GM23338 (cell line): ENCODE measurements around the gene SNRPB2.

Source experiments
- CREB1 ChIP-seq: fragments of 250-450 bp; sonication (Bioruptor Pico); IDR thresholded peaks from 2 replicates; pipeline ENCODE4 v1.5.0; 2020; ENCODE audit warnings: low read depth, mild to moderate bottlenecking, moderate library complexity
- CTCF ChIP-seq, 2 experiments: fragments of 200-600 bp in 1 of 2; sonication (generic) in 1 of 2; conservative IDR thresholded peaks; 2 replicates each; pipeline versions ENCODE4 v1.5.1 to v1.6.1; 2016 to 2017; ENCODE audit warnings: antibody characterized with exemption in 2 of 2, low read depth in 2 of 2, mild to moderate bottlenecking in 2 of 2, moderate library complexity in 1 of 2
- EZH2 ChIP-seq: fragments of 200-600 bp; sonication (generic); IDR thresholded peaks from one replicate; pipeline ENCODE4 v1.8.0; 2017; ENCODE audit warnings: antibody characterized with exemption, mild to moderate bottlenecking, low read depth; ENCODE audit not compliant: unreplicated experiment
- EZH2phosphoT487 ChIP-seq: fragments of 200-600 bp; sonication (generic); IDR thresholded peaks from one replicate; pipeline ENCODE4 v1.8.1; 2018; ENCODE audit warnings: antibody characterized with exemption; ENCODE audit not compliant: unreplicated experiment
- JUNB ChIP-seq: IDR thresholded peaks from one replicate; pipeline ENCODE4 v1.6.1; 2016; ENCODE audit warnings: antibody characterized with exemption; ENCODE audit not compliant: unreplicated experiment
- NANOG ChIP-seq: IDR thresholded peaks from 2 replicates; pipeline ENCODE4 v1.6.1; 2016; ENCODE audit warnings: antibody characterized with exemption, borderline replicate concordance
- POLR2AphosphoS5 ChIP-seq: IDR thresholded peaks from 2 replicates; pipeline ENCODE4 v1.6.1; 2016; ENCODE audit warnings: antibody characterized with exemption, low read depth
- REST ChIP-seq: IDR thresholded peaks from one replicate; pipeline ENCODE4 v1.6.1; 2018; ENCODE audit warnings: antibody characterized with exemption; ENCODE audit not compliant: unreplicated experiment
- ZNF114 ChIP-seq: fragments of 250-450 bp; sonication (Bioruptor Pico); IDR thresholded peaks from 2 replicates; pipeline ENCODE4 v1.5.0; 2020; ENCODE audit warnings: mild to moderate bottlenecking, moderate library complexity
- ZNF331 ChIP-seq: fragments of 250-450 bp; sonication (Bioruptor Pico); IDR thresholded peaks from 2 replicates; pipeline ENCODE4 v1.5.0; 2020; ENCODE audit warnings: low read depth, mild to moderate bottlenecking, moderate library complexity
- TF ChIP-seq, protein P1 (sequence below): fragments of 250-450 bp; sonication (Bioruptor Pico); IDR thresholded peaks from 2 replicates; pipeline ENCODE4 v1.5.0; 2020; ENCODE audit warnings: mild to moderate bottlenecking, moderate library complexity
- TF ChIP-seq, protein P2 (sequence below): IDR thresholded peaks from 2 replicates; pipeline ENCODE4 v1.6.1; 2016; ENCODE audit warnings: antibody characterized with exemption

- TF ChIP-seq EZH2 (no peak), CTCF (conservative IDR thresholded peaks at IDR 0.05; ENCODE audit: low read depth in 2 of 2) (no peak), JUNB (no peak), REST (no peak), POLR2AphosphoS5 (no peak), NANOG (no peak), ZNF331 (CRISPR knock-in tag) (no peak), ZNF114 (CRISPR knock-in tag) (no peak), CREB1 (CRISPR knock-in tag) (no peak), EZH2phosphoT487 (no peak)
- TF ChIP-seq, protein P1, sequence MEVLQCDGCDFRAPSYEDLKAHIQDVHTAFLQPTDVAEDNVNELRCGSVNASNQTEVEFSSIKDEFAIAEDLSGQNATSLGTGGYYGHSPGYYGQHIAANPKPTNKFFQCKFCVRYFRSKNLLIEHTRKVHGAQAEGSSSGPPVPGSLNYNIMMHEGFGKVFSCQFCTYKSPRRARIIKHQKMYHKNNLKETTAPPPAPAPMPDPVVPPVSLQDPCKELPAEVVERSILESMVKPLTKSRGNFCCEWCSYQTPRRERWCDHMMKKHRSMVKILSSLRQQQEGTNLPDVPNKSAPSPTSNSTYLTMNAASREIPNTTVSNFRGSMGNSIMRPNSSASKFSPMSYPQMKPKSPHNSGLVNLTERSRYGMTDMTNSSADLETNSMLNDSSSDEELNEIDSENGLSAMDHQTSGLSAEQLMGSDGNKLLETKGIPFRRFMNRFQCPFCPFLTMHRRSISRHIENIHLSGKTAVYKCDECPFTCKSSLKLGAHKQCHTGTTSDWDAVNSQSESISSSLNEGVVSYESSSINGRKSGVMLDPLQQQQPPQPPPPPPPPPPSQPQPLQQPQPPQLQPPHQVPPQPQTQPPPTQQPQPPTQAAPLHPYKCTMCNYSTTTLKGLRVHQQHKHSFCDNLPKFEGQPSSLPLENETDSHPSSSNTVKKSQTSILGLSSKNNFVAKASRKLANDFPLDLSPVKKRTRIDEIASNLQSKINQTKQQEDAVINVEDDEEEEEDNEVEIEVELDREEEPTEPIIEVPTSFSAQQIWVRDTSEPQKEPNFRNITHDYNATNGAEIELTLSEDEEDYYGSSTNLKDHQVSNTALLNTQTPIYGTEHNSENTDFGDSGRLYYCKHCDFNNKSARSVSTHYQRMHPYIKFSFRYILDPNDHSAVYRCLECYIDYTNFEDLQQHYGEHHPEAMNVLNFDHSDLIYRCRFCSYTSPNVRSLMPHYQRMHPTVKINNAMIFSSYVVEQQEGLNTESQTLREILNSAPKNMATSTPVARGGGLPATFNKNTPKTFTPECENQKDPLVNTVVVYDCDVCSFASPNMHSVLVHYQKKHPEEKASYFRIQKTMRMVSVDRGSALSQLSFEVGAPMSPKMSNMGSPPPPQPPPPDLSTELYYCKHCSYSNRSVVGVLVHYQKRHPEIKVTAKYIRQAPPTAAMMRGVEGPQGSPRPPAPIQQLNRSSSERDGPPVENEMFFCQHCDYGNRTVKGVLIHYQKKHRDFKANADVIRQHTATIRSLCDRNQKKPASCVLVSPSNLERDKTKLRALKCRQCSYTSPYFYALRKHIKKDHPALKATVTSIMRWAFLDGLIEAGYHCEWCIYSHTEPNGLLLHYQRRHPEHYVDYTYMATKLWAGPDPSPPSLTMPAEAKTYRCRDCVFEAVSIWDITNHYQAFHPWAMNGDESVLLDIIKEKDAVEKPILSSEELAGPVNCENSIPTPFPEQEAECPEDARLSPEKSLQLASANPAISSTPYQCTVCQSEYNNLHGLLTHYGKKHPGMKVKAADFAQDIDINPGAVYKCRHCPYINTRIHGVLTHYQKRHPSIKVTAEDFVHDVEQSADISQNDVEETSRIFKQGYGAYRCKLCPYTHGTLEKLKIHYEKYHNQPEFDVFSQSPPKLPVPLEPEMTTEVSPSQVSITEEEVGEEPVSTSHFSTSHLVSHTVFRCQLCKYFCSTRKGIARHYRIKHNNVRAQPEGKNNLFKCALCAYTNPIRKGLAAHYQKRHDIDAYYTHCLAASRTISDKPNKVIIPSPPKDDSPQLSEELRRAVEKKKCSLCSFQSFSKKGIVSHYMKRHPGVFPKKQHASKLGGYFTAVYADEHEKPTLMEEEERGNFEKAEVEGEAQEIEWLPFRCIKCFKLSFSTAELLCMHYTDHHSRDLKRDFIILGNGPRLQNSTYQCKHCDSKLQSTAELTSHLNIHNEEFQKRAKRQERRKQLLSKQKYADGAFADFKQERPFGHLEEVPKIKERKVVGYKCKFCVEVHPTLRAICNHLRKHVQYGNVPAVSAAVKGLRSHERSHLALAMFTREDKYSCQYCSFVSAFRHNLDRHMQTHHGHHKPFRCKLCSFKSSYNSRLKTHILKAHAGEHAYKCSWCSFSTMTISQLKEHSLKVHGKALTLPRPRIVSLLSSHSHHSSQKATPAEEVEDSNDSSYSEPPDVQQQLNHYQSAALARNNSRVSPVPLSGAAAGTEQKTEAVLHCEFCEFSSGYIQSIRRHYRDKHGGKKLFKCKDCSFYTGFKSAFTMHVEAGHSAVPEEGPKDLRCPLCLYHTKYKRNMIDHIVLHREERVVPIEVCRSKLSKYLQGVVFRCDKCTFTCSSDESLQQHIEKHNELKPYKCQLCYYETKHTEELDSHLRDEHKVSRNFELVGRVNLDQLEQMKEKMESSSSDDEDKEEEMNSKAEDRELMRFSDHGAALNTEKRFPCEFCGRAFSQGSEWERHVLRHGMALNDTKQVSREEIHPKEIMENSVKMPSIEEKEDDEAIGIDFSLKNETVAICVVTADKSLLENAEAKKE (CRISPR knock-in tag) = no peak
- TF ChIP-seq, protein P2, sequence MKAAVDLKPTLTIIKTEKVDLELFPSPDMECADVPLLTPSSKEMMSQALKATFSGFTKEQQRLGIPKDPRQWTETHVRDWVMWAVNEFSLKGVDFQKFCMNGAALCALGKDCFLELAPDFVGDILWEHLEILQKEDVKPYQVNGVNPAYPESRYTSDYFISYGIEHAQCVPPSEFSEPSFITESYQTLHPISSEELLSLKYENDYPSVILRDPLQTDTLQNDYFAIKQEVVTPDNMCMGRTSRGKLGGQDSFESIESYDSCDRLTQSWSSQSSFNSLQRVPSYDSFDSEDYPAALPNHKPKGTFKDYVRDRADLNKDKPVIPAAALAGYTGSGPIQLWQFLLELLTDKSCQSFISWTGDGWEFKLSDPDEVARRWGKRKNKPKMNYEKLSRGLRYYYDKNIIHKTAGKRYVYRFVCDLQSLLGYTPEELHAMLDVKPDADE = no peak
Observed at GRCh38 chr20:16691381-16691780, 38.4 kb upstream of the SNRPB2 start.
